Loucy (cell line): ENCODE results near the gene SLCO4A1.

ENCODE experiments used
- H2AFZ ChIP-seq: fragments of 200-600 bp; sonication (generic); 2 replicates; pipeline ENCODE4 v1.6.0; 2016; ENCODE audit warnings: antibody characterized with exemption, mild to moderate bottlenecking, low read length, moderate library complexity
- H3F3A ChIP-seq: fragments of 200-600 bp; 2 replicates; pipeline ENCODE4 v1.6.0; 2016; ENCODE audit warnings: antibody characterized with exemption, low read depth, mild to moderate bottlenecking
- H3K27me3 ChIP-seq: fragments of 200-600 bp; sonication (generic); 2 replicates; pipeline ENCODE4 v1.6.1; 2014; ENCODE audit warnings: low read length, mild to moderate bottlenecking; ENCODE audit not compliant: insufficient read depth, poor library complexity, severe bottlenecking
- H3K36me3 ChIP-seq: fragments of 200-600 bp; sonication (generic); 2 replicates; pipeline ENCODE4 v1.6.1; 2016; ENCODE audit warnings: low read length; ENCODE audit not compliant: insufficient read depth
- H3K4me1 ChIP-seq: fragments of 200-600 bp; sonication (generic); 2 replicates; pipeline ENCODE4 v1.5.1; 2014; ENCODE audit warnings: low read length, mild to moderate bottlenecking; ENCODE audit not compliant: insufficient read depth, poor library complexity, severe bottlenecking
- H3K4me2 ChIP-seq: fragments of 200-600 bp; sonication (generic); 2 replicates; pipeline ENCODE4 v1.6.0; 2014; ENCODE audit warnings: antibody characterized with exemption, low read length, low read depth, mild to moderate bottlenecking; ENCODE audit not compliant: poor library complexity, severe bottlenecking
- H3K4me3 ChIP-seq: fragments of 200-600 bp; sonication (generic); 2 replicates; pipeline ENCODE4 v1.5.1; 2014; ENCODE audit warnings: low read length, mild to moderate bottlenecking, mixed read lengths; ENCODE audit not compliant: poor library complexity, severe bottlenecking
- H3K79me2 ChIP-seq: fragments of 200-600 bp; sonication (generic); 2 replicates; pipeline ENCODE4 v1.6.1; 2014; ENCODE audit warnings: low read length; ENCODE audit not compliant: insufficient read depth
- H3K9ac ChIP-seq: fragments of 200-600 bp; sonication (generic); 2 replicates; pipeline ENCODE4 v1.6.0; 2014; ENCODE audit warnings: mild to moderate bottlenecking, low read depth, low read length, moderate library complexity; ENCODE audit not compliant: poor library complexity, severe bottlenecking
- H3K9me2 ChIP-seq: fragments of 200-600 bp; sonication (generic); replicated peaks from 2 replicates; pipeline ENCODE4 v1.6.1; 2016; ENCODE audit warnings: low read depth, low read length, mixed read lengths
- H3K9me3 ChIP-seq: fragments of 200-600 bp; sonication (generic); 2 replicates; pipeline ENCODE4 v1.6.1; 2014; ENCODE audit warnings: mild to moderate bottlenecking, antibody characterized with exemption, low read length, low read depth; ENCODE audit not compliant: insufficient read depth
- H4K20me1 ChIP-seq: fragments of 200-600 bp; sonication (generic); 2 replicates; pipeline ENCODE4 v1.6.0; 2014; ENCODE audit warnings: antibody characterized with exemption, low read length, mild to moderate bottlenecking; ENCODE audit not compliant: insufficient read depth, poor library complexity, severe bottlenecking
- EZH2phosphoT487 ChIP-seq: fragments of 200-600 bp; IDR thresholded peaks from 2 replicates; pipeline ENCODE4 v1.6.1; 2018; ENCODE audit warnings: antibody characterized with exemption, mild to moderate bottlenecking, moderate library complexity, borderline replicate concordance
- TF ChIP-seq, protein P1 (sequence below): fragments of 200-600 bp; sonication (generic); conservative IDR thresholded peaks from 2 replicates; pipeline ENCODE4 v1.5.1; 2014; ENCODE audit warnings: mild to moderate bottlenecking, antibody characterized with exemption, low read length

Gene SLCO4A1

GRCh38 chr20:62632575-62633090 lies 9.7 kb upstream of the SLCO4A1 start:
- Histone ChIP-seq H4K20me1 (no peaks in the 10 kb centered on the region), H3K36me3 (no peaks in the 10 kb centered on the region), H3K9me3 (no peaks in the 10 kb centered on the region), H2AFZ (no peak overlapping the region), H3K9me2 (no peaks in the 10 kb centered on the region), H3K79me2 (no peaks in the 10 kb centered on the region), H3K9ac (no peak overlapping the region), H3K4me2 (no peak overlapping the region), H3K4me1 (peaks cover 43% of the 10 kb centered on the region), H3F3A (no peaks in the 10 kb centered on the region), H3K27me3 (no peaks in the 10 kb centered on the region), H3K4me3 (no peak overlapping the region)
- no peak for TF ChIP-seq EZH2phosphoT487
- TF ChIP-seq, protein P1, sequence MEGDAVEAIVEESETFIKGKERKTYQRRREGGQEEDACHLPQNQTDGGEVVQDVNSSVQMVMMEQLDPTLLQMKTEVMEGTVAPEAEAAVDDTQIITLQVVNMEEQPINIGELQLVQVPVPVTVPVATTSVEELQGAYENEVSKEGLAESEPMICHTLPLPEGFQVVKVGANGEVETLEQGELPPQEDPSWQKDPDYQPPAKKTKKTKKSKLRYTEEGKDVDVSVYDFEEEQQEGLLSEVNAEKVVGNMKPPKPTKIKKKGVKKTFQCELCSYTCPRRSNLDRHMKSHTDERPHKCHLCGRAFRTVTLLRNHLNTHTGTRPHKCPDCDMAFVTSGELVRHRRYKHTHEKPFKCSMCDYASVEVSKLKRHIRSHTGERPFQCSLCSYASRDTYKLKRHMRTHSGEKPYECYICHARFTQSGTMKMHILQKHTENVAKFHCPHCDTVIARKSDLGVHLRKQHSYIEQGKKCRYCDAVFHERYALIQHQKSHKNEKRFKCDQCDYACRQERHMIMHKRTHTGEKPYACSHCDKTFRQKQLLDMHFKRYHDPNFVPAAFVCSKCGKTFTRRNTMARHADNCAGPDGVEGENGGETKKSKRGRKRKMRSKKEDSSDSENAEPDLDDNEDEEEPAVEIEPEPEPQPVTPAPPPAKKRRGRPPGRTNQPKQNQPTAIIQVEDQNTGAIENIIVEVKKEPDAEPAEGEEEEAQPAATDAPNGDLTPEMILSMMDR = no peak

DNA sequence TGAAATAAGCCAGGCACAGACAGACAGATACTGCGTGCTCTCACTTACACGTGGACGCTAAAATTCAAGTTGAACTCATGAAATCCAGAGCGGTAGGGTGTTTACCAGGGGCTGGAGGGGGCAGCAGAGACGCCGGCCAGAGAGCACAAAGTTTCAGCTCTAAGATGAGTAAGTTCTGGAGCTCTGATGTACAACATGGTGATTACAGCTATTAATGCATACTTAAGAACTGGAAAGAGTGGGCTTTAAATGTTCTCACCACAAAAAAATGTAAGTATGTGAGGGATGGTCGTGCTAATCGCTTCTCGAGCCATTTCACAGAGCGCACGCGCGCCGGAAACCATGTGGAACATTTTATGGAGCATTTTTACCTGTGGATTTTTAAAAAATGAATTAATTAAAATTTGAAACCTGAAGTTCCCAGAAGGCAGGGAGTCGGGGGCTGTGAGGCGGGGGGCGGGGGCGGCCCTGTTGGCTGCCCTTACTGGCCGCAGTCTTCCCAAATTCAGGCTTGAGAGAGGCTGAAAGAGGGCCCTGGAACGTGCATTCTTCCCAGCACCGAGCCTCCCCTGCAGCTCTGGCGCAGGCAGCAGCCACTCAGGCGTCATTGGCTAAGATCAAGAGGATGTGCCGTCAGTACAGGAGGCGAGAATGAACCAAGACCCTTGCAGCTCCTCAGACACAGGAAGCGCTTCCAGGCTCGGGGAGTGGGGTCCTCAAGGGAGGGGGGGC lies 8.5 kb upstream of the SLCO4A1 start:
- Histone ChIP-seq H3K9me3 (no peaks in the 10 kb centered on the region), H4K20me1 (no peaks in the 10 kb centered on the region), H3K9me2 (no peaks in the 10 kb centered on the region), H3K9ac (no peak overlapping the region), H3K4me1 (peaks cover 31% of the 10 kb centered on the region), H3K4me3 (no peak overlapping the region), H3K4me2 (no peak overlapping the region), H3K79me2 (no peaks in the 10 kb centered on the region), H3F3A (no peaks in the 10 kb centered on the region), H2AFZ (no peak overlapping the region), H3K27me3 (no peaks in the 10 kb centered on the region), H3K36me3 (no peaks in the 10 kb centered on the region)
- TF ChIP-seq, protein P1 = no peak
- no peak for TF ChIP-seq EZH2phosphoT487

- no peak overlapping the region for H3K4me3 ChIP-seq
- H3K9me2 ChIP-seq = no peaks in the 10 kb centered on the region
- no peaks in the 10 kb centered on the region for H4K20me1 ChIP-seq
- H3K27me3 ChIP-seq = no peaks in the 10 kb centered on the region
- no peaks in the 10 kb centered on the region for H3K79me2 ChIP-seq
- H3K9ac ChIP-seq = no peak overlapping the region
- H3K9me3 ChIP-seq = no peaks in the 10 kb centered on the region
- TF ChIP-seq, protein P1 = no peak
- TF ChIP-seq EZH2phosphoT487 = no peak
- no peak overlapping the region for H2AFZ ChIP-seq
- no peaks in the 10 kb centered on the region for H3K36me3 ChIP-seq
- peaks cover 28% of the 10 kb centered on the region for H3K4me1 ChIP-seq
- H3K4me2 ChIP-seq = no peak overlapping the region
- H3F3A ChIP-seq = no peaks in the 10 kb centered on the region
These were observed 7.9 kb upstream of the SLCO4A1 start for GRCh38 chr20:62634330-62634967.
